HG02763 (cell line): ENCODE results near the gene CR1.
"Not testable (repeated sequence)": the region's sequence is repeated elsewhere in the genome, so short reads cannot be mapped to it uniquely, and the experiment has no call there.

Experiments used
- ATAC-seq: cut with Tn5 transposase; IDR thresholded peaks from one replicate; pipeline ENCODE4 v1.9.1; 2021; ENCODE audit warnings: mild to moderate bottlenecking, moderate library complexity; ENCODE audit not compliant: unreplicated experiment

Gene CR1

DNA sequence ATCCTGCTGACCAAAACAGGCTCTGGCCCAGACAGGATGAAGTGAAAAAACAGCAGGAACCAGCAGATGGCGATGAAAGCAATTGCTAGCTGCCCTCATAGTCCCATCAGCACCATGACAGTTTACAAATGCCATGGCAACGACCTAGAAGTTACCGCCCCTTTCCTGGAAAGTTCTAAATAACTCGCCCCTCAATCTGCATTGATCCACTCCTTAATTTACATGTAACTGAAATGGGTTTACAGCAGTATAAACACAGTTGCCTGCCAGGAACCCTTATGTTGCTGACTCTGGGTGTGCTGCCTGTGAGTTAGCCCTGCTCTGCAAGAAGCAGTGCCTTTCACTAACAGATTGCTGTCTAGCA, 83.5 kb downstream of the CR1 start:
- ATAC-seq, result no peak

DNA sequence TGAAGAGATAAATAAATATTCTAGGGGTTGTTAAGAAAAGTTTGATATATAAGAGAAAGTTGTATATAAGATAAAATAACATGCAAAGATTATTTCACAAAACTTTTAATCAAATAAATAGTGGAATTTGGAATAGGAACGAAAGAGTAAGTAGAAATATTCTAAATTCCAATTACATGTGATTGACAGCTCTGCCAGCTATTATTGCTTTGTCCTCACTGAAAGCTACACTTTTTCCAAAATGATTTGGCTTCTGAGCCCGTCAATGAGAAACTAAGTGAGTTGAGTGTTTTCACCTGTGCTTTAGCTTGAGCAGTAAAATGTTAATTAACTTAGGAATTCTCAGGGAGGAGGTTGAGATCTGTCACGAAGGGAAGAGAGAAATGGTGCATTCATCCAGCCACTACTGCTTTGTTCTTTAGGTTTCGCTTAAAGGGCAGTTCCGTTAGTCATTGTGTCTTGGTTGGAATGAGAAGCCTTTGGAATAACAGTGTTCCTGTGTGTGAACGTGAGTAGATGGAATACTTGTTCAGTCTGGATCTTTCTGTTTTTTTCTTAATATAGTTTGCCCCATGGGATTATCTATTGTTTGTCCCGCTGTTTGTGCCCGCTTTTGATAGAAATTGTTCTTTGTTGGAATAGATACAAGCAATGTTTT, 85.7 kb downstream of the CR1 start:
- no peak for ATAC-seq

DNA sequence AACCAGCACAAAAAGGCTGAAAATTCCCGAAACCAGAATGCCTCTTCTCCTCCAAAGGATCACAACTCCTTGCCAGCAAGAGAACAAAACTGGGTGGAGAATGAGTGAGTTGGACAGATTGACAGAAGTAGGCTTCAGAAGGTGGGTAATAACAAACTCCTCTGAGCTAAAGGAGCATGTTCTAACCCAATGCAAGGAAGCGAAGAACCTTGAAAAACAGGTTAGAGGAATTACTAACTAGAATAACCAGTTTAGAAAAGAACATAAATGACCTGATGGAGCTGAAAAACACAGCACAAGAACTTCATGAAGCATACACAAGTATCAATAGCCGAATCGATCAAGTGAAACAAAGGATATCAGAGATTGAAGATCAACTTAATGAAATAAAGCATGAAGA, 93.5 kb downstream of the CR1 start:
- ATAC-seq, result not testable (repeated sequence)

DNA sequence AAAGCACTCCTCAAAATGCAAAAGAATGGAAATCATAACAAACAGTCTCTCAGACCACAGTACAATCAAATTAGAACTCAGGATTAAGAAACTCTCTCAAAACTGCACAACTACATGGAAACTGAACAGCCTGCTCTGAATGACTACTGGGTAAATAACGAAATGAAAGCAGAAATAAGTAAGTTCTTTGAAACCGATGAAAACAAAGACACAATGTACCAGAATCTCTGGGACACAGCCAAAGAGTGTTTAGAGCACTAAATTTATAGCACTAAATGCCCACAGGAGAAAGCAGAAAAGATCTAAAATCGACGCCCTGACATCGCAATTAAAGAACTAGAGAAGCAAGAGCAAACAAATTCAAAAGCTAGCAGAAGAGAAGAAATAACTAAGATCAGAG, 95.2 kb downstream of the CR1 start:
- not testable (repeated sequence) for ATAC-seq

DNA sequence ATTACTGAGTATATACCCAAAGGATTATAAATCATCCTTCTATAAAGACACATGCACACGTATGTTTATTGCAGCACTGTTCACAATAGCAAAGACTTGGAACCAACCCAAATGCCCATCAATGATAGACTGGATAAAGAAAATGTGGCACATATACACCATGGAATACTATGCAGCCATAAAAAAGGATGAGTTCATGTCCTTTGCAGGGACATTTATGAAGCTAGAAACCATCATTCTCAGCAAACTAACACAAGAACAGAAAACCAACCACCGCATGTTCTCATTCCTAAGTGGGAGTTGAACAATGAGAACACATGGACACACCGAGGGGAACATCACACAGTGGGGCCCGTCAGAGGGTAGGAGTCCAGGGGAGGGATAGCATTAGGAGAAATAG, 98.1 kb downstream of the CR1 start:
- not testable (repeated sequence) for ATAC-seq

DNA sequence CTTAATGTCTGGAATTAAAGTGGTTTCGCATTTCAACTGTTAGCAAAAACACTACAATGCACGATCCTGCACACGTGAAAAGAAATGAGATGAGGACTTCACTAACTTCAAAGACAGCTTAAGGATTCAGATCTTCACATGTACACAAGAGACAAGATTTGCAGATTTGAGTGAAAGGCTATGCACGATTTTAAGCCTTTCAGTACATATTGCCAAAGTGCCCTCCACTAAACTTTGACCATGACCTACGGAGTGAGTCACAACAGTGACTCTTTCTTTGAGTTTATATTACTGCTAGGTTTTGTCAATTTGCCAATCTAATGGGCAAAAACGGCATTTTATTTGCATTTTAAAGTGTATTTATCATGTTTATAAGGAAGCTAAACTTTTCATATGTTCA, 107.8 kb downstream of the CR1 start:
- no peak for ATAC-seq

DNA sequence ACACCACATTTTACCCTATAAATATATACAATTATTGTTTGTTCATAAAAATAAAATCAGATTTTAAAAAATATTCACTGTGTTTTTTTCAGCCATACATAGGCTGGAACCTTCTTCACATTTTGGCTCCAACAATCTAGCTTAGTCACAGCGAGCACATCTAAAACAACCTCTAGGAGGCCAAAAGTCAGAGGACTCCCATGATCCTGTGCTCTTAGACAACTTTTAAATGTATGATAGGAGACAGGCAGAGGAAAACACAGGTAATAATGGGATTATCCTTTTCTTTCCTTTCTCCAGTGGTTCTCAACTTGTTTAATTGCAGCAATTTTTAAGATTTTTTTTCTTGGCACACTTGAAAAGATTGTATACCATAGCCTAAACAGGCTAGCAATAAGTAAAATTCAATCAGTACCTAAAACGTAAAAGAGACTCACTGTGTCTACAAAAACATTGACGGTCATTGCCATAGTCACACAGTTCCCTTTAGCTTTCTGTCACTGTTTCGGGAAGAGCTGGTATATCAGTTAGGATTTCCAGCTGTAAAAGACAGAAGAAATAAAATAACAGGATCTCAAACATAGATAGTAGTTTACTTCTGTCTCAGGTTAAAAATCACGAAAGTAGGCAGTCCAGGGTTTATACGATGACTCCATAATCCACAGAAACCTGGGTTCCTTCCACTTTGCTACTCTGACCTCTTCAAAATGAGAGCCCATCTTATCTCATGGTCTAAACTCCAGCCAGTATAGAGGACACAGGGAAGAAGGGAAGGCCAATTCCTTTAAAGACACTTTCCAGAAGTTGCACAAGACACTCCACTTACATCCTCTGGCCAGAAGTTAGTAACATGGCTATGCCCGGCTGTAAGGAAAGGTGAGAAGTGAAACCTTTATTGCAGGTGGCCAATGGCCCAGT, 109.7 kb downstream of the CR1 start:
- no peak for ATAC-seq

DNA sequence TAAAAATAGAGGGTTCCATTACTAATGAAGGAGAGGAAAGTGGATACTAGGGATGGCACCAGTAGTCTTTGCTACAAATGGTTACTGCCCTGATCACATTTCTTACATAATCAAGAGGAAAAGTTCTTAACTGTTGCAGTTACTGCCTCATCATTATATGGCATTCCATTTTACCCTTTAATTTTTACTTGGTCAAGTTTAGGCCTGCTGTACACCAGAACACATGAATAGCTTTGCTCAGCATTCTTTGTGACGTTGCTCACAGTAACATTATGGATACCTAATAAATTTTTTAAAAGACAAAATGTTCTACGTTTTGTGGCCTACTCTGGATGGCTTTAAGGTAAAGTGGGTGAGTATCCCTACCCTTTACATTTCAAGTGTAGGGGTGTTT, 110.4 kb downstream of the CR1 start:
- ATAC-seq, result no peak

DNA sequence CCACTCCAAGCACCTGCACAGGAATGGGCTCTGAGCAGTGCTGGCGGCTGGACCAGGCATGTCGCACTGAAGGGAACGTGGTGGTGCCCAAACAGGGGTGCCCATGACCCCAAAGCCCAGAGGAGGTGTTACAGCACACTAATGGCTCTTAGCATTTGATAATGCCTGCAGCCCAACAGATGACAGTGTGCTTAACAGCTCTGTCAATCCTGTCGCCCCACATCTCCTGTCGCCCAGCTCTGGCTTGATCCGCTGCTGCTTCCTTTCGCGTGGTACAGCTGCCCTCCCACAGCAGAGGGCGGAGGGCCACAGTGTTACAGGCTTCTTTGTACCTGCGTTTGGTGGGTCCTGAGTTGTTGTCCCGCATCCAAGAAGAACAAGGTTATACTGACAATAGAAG, 116.8 kb downstream of the CR1 start:
- ATAC-seq, result no peak

DNA sequence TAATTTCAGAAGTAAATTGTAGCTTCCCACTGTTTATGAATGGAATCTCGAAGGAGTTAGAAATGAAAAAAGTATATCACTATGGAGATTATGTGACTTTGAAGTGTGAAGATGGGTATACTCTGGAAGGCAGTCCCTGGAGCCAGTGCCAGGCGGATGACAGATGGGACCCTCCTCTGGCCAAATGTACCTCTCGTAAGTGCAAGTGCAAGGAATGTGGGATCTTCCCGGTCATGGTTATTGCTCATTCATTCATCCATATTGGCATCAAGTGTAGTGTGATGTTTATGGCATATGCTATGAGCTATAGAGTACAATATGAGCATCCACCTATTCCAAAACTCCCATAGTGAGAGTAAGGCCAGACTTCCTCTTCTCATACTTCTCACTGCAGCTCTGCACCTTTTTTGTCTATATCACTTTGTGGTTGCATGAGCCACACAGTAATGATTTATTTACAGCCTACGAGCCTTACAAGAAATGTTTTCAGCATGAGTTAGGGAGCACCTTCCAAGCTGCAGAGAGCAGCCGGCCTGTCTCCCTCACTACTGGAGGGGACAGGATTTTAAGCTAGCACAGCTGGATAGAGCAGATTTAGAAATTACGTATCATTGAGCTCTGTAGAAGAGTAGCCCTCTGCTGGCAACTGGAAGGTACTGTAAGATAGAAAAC, 124.0 kb downstream of the CR1 start:
- ATAC-seq, result peak; percentile 76

DNA sequence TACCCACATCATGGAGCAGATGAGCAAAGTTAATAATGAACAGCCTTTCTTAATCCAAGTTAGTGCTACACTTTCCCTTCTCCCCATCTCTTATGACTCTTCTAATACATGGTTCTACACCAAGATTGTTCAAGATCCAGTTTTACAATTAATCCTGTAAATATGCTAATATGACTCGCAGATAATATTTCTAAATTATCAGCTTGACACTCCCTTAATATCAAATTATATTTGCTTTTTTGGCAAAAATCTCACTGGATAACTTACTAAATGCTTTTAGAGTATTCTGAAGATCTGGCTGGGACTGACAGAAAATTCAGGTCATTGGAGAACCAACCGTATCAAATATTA, 124.6 kb downstream of the CR1 start:
- no peak for ATAC-seq

DNA sequence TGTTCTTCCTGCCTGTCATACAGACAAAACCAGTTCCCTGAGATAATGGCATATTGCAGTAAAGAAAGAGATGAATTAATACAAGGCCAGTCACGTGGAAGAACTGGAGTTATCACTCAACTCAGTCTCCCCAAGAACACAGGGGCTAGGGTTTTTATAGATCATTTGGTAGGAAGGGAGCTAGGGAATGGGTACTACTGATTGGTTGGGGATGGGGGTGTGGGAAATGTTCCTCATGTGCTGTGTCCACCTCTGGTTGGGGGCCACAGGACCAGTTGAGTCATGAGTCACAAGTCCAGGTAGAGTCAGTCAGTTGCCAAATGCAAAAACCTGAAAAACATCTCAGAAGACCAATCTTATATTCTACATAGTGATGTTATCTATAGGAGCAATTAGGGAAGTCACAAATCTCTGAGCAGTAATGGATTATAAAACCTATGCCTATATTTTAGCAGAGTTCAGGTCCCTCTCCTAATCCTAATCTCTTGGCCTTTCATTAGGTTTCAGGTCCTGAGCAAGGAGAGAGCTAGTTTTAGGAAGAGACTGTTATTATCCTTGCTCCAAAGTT, 129.6 kb downstream of the CR1 start:
- ATAC-seq, result not testable (repeated sequence)

DNA sequence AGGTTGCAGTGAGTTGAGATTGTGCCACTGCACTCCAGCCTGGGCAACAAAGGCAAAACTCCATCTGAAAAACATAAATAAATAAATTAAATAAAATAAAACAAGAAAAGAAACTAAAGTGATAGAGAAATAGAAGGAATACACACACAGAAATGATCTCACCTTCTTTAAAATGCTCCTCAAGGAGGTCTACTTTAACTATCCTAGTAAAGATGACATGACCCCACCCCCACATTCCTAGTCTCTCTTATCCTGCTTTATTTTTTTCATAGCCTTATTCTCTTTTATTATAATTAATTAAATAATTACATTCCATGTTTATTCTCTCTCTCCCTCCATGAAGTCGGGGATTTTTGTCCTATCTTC, 131.0 kb downstream of the CR1 start:
- ATAC-seq, result no peak

DNA sequence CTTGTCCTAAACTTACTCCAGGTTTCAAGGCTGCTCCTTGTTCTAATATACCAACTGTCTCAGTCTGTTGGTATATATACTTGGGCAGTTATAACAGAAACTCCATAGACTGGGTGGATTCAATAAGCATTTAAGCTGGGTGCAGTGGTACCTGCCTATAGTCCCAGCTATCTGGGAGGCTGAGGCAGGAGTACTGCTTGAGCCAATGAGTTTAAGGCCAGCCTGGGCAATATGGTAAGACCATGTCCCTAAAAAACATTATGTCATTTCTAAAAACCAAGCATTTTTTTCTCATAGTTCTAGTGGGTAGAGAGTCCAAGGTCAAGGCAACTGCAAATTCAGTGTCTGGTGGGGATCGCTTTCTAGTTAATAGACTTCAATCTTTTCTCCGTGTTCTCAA, 131.5 kb downstream of the CR1 start:
- ATAC-seq, result no peak

DNA sequence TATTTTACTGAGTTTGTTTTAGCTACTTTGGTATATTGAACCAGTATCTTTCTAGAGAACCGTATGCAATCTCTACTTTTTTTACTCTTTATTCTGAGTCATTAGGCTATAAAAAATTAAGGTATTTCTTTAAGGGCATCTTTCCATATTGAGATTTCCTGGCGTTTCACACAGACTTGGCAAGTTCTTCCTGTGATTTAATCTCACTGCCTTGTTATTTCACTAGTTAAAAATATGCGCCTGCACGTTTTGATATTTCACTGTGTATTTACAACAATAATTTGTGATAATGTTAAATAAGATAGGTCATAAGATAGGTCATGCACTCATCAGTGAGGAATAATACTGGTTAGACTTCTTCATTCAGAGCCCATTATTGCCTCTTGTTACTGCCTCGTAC, 132.8 kb downstream of the CR1 start:
- ATAC-seq, result no peak

DNA sequence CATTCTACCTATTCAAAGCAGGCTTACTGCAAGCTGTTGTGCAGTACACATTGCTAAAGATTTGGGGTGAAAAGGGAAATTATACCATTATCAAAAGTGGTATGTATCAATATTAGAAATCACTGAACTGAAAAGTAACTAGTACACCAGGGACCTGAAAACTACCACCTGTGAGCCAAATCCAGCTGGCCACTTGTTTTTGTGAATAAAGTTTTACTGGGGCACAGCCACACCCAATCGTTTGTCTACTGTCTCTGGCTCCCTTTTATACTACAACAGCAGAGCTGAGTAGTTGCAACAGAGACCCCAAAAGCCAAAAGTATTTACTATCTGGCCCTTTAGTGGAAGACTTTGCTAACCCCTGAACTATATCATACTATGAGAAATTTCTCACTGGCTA, 135.2 kb downstream of the CR1 start:
- no peak for ATAC-seq

DNA sequence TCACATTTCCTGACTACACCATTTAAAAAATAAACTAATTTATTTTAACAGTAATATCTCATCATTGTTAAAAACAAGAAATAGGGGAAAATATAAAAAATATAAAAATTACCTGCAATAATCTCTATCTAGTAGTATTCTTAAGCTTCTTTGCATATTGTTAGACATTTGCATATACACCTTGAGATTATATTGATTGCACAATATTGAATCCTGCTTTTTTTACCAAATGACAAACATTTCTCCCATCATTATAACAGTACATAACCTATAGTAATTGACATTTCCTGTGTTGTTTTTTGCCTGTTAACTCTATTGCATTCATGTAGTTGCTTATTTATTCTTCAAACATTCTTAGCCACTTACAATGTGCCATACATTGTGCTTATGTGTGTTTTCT, 137.3 kb downstream of the CR1 start:
- no peak for ATAC-seq

DNA sequence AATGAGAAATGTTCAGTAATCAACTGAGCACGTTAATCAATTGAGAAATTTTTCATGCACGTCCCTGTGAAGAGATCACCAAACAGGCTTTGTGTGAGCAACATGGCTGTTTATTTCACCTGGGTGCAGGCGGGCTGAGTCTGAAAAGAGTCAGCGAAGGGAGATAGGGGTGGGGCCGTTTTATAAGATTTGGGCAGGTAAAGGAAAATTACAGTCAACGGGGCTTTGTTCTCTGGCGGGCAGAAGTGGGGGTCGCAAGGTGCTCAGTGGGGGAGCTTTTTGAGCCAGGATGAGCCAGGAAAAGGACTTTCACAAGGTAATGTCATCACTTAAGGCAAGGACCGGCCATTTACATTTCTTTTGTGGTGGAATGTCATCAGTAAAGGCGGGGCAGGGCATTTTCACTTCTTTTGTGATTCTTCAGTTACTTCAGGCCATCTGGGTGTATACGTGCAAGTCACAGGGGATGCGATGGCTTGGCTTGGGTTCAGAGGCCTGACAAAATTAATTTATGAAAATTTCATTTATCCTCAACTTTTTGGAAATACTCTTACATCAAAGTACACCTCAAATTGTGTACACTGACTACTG, 137.8 kb downstream of the CR1 start:
- ATAC-seq, result not testable (repeated sequence)

DNA sequence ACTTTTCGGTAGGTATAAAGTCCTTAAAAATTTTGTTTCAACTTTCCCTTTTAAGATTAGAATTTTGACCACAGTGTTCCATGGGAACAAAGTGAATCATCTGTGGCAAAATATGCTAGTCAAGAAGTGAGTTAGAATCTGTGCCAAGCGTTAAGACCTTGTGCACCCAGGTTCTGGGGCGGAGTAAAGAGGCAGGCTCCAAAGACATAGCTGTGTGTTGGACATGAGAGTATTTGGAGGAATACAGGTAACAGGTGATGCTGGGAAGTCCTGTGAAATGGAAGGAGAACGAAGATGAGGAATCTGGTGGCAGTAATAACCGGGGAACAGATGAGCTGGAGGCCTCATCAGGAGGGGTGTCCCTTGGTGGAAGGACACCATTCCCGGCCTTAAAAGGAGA, 138.3 kb downstream of the CR1 start:
- ATAC-seq, result not testable (repeated sequence)

DNA sequence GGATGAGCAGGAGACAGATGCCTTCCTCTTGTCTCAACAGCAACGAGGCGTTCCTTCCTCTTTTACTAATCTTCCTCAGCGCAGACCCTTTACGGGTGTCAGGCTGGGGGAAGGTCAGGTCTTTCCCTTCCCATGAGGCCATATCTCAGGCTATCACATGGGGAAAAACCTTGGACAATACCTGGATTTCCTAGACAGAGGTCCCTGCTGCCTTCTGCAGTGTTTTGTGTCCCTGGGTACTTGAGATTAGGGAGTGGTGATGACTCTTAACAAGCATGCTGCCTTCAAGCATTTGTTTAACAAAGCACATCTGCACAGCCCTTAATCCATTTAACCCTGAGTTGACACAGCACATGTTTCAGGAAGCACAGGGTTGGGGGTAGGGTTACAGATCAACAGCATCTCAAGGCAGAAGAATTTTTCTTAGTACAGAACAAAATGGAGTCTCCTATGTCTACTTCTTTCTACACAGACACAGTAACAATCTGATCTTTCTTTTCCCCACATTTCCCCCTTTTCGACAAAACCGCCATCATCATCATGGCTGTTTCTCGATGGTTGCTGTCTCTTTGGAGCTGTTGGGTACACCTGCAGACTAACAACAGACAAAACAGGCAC, 139.7 kb downstream of the CR1 start:
- not testable (repeated sequence) for ATAC-seq
